KMS-11 (cell line): ENCODE data around the gene JMJD1C.

Experiments used
- H2AFZ ChIP-seq: fragments of 200-600 bp; sonication (generic); 2 replicates; pipeline ENCODE4 v1.6.1; 2016; ENCODE audit warnings: antibody characterized with exemption, mixed run types, low read depth
- H3K27ac ChIP-seq: fragments of 200-600 bp; sonication (generic); 2 replicates; pipeline ENCODE4 v1.6.1; 2016; ENCODE audit warnings: mild to moderate bottlenecking, mixed run types
- H3K27me3 ChIP-seq: fragments of 200-600 bp; sonication (generic); 2 replicates; pipeline ENCODE4 v1.6.1; 2017; ENCODE audit warnings: mild to moderate bottlenecking, low read depth, mixed run types, moderate library complexity; ENCODE audit not compliant: insufficient read depth
- H3K36me3 ChIP-seq: fragments of 200-600 bp; sonication (generic); 2 replicates; pipeline ENCODE4 v1.6.1; 2017; ENCODE audit warnings: mild to moderate bottlenecking, mixed run types; ENCODE audit not compliant: insufficient read depth
- H3K4me1 ChIP-seq: fragments of 200-600 bp; sonication (generic); 2 replicates; pipeline ENCODE4 v1.6.1; 2016; ENCODE audit warnings: mild to moderate bottlenecking, low read depth, mixed run types; ENCODE audit not compliant: poor library complexity, severe bottlenecking
- H3K4me2 ChIP-seq: fragments of 200-600 bp; sonication (generic); 2 replicates; pipeline ENCODE4 v1.7.0; 2016; ENCODE audit warnings: mild to moderate bottlenecking, mixed run types
- H3K4me3 ChIP-seq: fragments of 200-600 bp; sonication (generic); IDR thresholded peaks from 2 replicates; pipeline ENCODE4 v1.6.1; 2017; ENCODE audit warnings: low read depth, low read length, mixed read lengths; ENCODE audit not compliant: insufficient read depth
- H3K79me2 ChIP-seq: fragments of 200-600 bp; sonication (generic); 2 replicates; pipeline ENCODE4 v1.6.1; 2016; ENCODE audit warnings: low read depth, mixed run types; ENCODE audit not compliant: insufficient read depth
- H3K9ac ChIP-seq: fragments of 200-600 bp; sonication (generic); 2 replicates; pipeline ENCODE4 v1.6.1; 2016; ENCODE audit warnings: mild to moderate bottlenecking, mixed run types
- H4K20me1 ChIP-seq: fragments of 200-600 bp; sonication (generic); 2 replicates; pipeline ENCODE4 v1.6.1; 2016; ENCODE audit warnings: mild to moderate bottlenecking, mixed run types; ENCODE audit not compliant: insufficient read depth
- TF ChIP-seq, protein P1 (sequence below): fragments of 200-600 bp; sonication (generic); conservative IDR thresholded peaks from 2 replicates; pipeline ENCODE4 v1.6.1; 2017; ENCODE audit warnings: low read depth, mild to moderate bottlenecking, antibody characterized with exemption, low read length, moderate library complexity, mixed read lengths

JMJD1C gene

DNA sequence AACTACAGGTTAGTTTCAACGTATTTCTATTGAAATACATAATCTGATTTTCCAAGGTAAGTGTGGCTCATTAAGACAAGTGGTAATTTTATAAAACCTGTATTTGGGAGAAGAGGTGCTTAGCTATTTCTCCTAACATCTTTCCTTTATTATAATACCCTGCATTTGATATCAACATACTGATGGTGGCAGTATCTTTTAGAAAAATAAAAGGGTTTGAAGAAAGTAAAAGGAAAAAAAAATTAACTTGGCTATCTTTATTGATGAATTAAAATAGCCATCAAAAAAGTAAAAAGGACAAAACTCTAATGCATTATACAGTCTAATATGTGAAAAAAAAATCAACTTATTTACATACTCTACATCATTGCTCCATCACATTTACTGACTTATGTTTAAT, 264.7 kb downstream of the JMJD1C start:
- H3K27ac ChIP-seq, result no peak overlapping the region
- peaks cover 3% of the 10 kb centered on the region; the same call in 1 of the 2 replicates for H3K79me2 ChIP-seq
- TF ChIP-seq, protein P1, sequence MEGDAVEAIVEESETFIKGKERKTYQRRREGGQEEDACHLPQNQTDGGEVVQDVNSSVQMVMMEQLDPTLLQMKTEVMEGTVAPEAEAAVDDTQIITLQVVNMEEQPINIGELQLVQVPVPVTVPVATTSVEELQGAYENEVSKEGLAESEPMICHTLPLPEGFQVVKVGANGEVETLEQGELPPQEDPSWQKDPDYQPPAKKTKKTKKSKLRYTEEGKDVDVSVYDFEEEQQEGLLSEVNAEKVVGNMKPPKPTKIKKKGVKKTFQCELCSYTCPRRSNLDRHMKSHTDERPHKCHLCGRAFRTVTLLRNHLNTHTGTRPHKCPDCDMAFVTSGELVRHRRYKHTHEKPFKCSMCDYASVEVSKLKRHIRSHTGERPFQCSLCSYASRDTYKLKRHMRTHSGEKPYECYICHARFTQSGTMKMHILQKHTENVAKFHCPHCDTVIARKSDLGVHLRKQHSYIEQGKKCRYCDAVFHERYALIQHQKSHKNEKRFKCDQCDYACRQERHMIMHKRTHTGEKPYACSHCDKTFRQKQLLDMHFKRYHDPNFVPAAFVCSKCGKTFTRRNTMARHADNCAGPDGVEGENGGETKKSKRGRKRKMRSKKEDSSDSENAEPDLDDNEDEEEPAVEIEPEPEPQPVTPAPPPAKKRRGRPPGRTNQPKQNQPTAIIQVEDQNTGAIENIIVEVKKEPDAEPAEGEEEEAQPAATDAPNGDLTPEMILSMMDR, result no peak
- no peak overlapping the region for H3K4me2 ChIP-seq
- no peak overlapping the region for H3K4me3 ChIP-seq
- peaks cover 16% of the 10 kb centered on the region for H3K4me1 ChIP-seq
- no peak overlapping the region for H2AFZ ChIP-seq
- H3K27me3 ChIP-seq, result no peaks in the 10 kb centered on the region
- no peak overlapping the region for H3K9ac ChIP-seq
- peaks cover 6% of the 10 kb centered on the region; the same call in 1 of the 2 replicates for H4K20me1 ChIP-seq
- H3K36me3 ChIP-seq, result peaks cover 3% of the 10 kb centered on the region; the same call in 1 of the 2 replicates

DNA sequence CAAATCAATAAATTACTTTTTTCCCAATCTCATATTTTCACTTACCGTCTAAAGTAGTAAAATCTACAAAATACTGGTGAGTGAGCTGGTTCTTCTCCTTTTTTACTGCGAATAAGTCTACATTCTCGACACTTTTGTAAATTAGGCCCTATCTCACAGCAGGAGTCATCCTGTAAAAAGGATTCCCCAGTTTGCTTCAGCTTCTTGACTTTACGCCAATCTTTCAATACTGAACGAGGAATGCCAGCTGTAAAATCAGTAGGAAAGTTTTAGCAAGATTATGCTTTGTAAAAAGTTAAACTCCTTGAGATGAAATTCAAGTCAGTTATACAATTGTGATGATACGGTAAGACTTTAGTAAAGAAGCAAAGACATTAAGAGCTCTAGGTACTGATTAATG, 265.3 kb downstream of the JMJD1C start:
- Histone ChIP-seq H4K20me1 (peaks cover 6% of the 10 kb centered on the region; the same call in 1 of the 2 replicates), H3K4me3 (no peak overlapping the region), H3K9ac (no peak overlapping the region), H3K4me2 (no peak overlapping the region), H3K79me2 (peaks cover 2% of the 10 kb centered on the region; the same call in 1 of the 2 replicates), H3K27ac (no peak overlapping the region), H3K27me3 (no peaks in the 10 kb centered on the region), H3K4me1 (peaks cover 12% of the 10 kb centered on the region), H3K36me3 (peaks cover 3% of the 10 kb centered on the region; the same call in 1 of the 2 replicates), H2AFZ (no peak overlapping the region)
- TF ChIP-seq, protein P1, result no peak

DNA sequence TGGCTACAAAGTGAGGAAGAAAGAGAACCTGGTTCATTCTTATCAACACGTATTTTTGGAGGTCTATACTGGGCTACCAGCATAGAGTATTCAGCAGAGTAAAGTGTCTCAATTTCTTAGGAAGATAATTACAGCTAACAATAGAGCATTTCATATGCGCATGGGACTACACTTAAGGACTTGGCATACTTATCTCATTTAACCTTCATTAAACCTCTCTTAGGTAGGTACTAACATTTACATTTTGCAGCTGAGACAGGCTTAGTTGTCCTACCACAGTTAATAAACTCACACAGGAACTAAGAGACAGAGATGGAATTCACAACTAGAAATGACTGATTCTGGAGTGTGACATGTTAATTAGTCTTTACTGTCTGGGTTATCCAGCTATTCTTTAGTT, 266.1 kb downstream of the JMJD1C start:
- TF ChIP-seq, protein P1, result no peak
- Histone ChIP-seq H3K79me2 (no peaks in the 10 kb centered on the region; the same call in 1 of the 2 replicates), H2AFZ (no peak overlapping the region), H4K20me1 (peaks cover 4% of the 10 kb centered on the region; the same call in 1 of the 2 replicates), H3K27ac (no peak overlapping the region), H3K9ac (no peak overlapping the region), H3K4me1 (peaks cover 5% of the 10 kb centered on the region), H3K36me3 (peaks cover 3% of the 10 kb centered on the region; the same call in 1 of the 2 replicates), H3K4me3 (no peak overlapping the region), H3K4me2 (no peak overlapping the region), H3K27me3 (no peaks in the 10 kb centered on the region)

DNA sequence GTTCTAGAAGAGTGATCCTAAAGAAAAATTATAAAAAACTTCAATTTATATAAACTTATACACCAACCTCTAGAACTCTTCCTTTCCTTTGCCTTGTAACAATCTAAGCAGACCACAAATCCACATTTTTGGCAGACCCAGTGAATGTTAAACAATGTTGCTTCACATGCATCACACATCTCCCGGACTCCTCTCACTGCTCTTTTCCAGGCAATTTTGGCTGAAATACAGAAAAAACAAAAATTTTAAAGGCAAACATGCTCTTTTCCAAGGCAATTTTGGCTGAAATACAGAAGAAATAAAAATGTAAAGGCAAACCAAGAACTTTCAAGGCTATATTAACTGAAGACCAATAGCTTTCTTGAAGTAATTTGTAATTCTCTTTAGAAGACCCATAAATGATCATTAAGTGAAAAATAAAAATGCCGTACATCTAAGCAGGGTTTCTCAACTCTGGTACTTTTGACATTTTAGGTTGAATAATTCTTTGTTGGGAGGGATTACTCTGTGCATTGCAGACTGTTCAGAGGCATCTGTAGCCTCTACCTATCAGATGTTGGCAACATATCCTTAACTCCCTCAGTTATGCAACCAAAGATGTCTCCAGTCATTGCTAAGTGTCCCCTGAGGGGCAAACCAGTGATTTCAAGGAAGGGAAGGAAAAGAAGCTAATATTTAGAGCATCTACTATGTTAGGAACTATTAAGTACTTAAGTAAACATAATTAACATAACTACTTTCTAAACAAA, 268.3 kb downstream of the JMJD1C start:
- H3K27ac ChIP-seq, result no peak overlapping the region
- TF ChIP-seq, protein P1, result no peak
- no peaks in the 10 kb centered on the region for H3K4me1 ChIP-seq
- H3K36me3 ChIP-seq, result peaks cover 7% of the 10 kb centered on the region; the same call in 1 of the 2 replicates
- H3K4me3 ChIP-seq, result no peak overlapping the region
- no peaks in the 10 kb centered on the region for H3K79me2 ChIP-seq
- H3K9ac ChIP-seq, result no peak overlapping the region
- H4K20me1 ChIP-seq, result 0 out of 2 replicates have a peak, but pooled peaks cover under 1% of the 10 kb centered on the region
- no peak overlapping the region for H3K4me2 ChIP-seq
- H2AFZ ChIP-seq, result no peak overlapping the region
- H3K27me3 ChIP-seq, result no peaks in the 10 kb centered on the region
